GM18502 (cell line): ENCODE results near the gene ASXL1.
"Not testable (repeated sequence)": the region's sequence is repeated elsewhere in the genome, so short reads cannot be mapped to it uniquely, and the experiment has no call there.

Experiments used
- ATAC-seq: cut with Tn5 transposase; IDR thresholded peaks from one replicate; pipeline ENCODE4 v1.9.1; 2021; ENCODE audit warnings: mild to moderate bottlenecking; ENCODE audit not compliant: unreplicated experiment, poor library complexity

Gene ASXL1

DNA sequence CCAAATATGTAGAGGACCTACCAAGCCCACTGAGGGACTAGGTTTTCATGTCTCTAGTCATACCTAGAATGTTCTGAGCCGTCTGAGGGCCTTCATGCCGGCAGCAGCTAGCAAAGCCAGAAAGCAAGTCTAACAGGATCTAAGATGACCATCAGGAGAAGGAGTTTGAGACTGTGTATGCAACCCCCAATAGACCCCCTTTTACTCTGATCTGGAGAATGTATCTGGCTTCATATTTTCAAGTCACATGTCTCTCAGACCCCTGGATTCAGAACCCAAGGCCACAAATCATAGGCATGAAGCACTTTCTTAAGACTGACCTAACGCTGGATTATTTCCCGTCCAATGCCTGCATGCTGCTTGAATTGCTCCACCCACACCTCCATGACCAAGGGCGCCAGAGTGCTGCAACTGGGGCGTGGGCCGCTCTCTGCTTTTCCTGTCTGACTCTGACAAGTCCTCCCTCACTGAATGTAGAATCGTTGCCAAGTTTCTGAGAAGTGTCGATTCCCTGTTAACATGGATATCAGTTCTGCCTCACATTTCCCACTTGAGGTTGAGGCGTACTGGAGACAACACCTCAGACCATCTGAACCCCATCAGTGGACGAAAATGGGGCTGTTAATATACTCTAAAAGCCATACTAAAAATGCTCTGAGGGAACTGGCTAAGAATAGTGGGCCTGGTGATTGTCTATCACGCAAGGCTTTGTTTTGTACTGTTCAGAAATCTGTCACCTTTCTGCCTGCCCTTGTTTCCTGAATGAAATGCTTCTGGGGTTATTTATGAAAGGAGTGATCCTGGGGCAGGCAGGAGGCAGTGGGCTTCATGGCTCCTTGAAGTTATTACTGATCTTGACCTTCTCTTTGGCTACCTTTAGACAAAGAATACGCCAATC is 23.9 kb upstream of the ASXL1 start:
- peak; percentile 24 for ATAC-seq

DNA sequence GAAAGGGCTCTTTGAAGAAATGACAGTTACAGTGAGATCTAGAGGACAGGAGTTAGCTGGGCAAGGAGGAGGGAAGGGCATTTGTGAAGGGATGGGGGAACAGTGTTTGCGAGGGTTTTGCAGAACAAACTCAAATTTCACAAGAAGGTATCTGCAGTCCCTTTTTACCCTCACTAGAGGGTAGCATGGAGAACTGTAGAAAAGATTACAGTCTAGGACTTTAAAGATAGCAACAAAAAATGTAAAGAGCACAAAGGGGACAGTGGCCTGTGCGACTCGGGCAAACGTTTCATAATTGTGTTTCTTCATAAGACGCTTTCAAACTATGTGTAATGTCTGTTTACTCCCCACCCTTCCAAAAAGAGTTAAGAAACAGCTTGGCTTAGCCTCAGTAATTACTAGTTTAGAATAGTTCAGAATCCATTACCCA is 21.2 kb upstream of the ASXL1 start:
- ATAC-seq = no peak

DNA sequence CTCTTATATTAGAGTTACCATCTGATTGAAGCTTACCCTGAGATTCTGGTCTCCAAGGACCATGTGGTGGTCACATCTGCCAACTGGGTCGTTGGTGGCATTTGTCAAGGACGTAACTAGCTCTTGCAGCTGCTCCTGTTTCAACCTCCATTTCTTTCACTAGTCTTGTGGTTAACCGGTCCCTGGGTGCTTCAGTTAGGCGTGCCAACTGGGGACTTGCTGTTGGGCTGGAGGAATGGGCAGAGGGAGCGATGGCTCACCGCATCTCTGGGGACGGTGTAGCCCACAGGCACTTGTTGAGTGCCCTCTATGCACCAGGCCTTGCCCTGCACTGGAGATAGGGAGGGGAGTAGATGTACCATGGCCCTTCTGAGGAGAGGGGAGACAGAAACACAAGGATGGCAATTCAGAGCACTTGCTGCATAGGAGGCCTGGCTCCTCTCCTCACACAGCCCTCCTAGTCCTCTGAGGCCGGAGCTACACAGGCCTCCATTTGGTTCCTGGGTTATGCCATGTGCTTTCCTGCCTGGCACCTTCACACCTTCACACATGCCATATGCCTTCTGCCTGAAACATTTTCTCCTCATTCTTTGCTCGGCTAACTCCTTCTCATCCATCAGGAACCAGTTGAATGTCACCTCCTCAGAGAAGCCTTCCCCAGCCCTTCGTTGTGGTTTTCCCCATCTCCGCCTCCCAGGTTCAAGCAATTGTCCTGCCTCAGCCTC is 20.0 kb upstream of the ASXL1 start:
- ATAC-seq = no peak

DNA sequence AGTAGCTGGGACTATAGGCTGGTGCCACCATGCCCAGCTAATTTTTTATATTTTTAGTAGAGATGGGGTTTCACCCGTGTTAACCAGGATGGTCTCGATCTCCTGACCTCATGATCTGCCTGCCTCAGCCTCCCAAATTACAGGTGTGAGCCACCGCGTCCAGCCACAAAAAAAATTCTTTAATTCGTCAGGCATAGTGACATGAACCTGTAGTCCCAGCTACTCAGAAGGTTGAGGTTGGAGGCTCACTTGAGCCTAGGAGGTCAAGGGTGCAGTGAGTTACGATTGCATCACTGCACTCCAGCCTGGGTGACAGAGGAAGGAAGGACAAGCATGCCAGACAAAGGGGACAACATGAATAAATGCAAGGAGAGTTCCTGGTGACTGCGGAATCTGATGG is 19.5 kb upstream of the ASXL1 start:
- ATAC-seq = no peak

DNA sequence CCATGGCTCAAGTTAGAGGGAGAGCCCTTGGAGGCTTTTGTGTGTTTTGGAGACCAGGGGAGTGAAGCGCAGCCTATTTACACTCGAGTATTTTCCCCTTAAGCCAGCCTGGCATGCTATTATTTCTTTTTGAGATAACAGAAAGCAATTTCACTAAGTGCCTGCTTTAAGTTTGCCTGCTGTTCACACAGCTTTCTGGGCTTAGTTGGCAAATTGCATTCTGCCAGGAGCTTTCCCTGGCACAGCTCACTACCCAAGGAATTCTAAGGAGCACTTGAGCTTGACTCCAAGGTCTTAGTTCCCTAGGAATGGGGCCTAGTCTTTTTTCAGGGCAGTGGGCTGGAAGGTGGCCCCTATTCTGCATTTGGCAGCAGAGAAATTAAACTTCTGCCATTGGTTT is 19.0 kb upstream of the ASXL1 start:
- no peak for ATAC-seq

DNA sequence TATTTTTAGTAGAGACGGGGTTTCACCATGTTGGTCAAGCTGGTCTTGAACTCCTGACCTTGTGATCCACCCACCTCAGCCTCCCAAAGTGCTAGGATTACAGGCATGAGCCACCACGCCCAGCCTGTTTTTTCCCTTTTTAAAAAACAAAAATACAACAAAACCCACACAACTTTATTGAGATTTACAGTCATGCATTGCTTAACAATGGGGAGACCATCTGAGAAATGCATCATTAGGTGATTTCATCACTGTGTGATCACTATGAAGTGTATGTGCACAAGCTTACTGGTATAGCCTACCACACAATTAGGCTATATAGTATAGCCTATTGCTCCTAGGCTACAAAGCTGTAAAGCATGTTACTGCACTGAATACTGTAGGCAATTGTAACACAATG is 17.1 kb upstream of the ASXL1 start:
- ATAC-seq = not testable (repeated sequence)

DNA sequence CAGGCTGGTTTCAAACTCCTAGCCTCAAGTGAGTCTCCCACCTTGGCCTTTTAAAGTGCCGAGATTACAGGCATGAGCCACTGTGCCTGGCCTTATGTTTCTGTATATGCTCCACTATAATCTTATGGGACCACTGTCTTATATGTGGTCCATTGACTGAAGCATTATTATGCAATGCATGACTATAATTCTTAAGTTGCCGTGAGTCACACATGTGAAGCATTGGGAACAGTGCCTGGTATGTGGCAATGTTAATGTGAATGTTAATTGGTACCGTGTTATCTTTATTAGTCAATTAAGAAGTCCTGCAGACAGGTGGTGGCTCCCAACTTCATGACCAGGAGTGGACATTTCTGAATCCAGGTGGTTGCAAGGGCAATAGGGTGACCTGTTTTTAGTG is 14.7 kb upstream of the ASXL1 start:
- ATAC-seq = no peak

DNA sequence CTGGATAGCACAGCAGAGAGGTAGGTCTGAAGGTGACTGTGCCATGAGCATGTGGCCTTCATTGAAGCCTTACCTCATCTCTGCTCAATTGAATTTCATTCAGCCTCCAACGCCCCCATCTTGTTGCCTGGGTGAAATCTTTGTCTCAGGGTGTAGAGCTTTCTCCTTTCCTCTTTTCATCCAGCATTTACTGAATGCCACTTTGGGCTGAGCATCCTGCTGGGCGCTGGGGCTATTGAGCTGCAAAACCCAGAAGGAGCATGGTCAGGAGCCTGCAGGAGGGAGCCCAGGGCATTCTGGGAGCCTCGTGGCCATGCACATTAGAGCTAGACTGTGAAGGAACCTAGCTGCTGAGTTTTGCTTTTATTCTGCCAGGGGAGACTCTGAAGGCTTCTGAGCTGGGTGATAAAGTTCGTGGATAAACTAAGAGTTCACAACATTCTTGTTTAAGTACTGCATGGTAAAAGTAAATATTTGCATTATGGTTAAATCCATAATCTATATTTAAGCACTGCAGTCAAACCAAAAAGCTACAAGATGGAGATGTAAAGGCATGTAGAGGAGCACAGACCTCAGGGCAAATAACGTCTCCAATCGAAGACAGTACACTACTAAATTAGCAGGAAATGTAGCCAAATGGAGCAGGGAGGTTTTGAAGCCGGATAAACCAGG is 13.2 kb upstream of the ASXL1 start:
- no peak for ATAC-seq

DNA sequence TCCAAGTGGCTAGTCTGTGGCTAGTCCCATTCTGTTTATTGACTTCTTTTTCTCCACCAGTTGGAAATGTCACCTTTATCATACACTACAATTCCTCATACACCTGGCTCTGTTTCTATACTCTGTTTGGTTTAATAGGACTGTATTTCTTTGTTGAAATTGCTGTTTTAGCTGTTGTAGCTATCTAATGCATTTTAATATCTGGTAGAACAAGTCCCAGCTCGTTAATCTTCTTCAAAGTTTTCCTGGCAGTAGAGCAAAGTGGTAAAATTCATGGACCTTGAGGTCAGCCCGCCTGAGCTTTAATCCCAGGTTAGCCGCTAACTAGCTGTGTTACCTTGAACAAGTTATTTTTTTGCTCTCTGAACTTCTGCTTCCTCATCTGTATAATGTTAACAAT is 9.9 kb upstream of the ASXL1 start:
- no peak for ATAC-seq

DNA sequence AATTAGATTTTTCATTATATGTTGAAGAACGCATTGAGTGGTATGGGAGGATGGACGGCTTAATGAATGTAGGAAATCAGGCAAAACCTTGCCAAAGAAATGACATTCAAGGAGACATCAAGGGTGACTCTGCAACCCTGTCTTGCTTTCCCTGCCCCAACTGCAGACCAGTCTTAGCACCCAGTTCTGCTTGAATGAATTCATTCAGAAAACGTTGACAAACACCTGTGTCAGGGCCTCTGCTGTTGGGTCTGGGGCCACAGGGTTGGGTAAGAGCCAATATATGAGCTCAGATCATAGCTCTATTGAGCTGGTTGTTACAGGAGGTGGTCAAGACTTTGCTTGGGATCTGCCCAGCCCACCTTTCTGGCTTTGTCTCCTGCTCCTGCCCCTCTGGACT is 7.7 kb upstream of the ASXL1 start:
- ATAC-seq = no peak

DNA sequence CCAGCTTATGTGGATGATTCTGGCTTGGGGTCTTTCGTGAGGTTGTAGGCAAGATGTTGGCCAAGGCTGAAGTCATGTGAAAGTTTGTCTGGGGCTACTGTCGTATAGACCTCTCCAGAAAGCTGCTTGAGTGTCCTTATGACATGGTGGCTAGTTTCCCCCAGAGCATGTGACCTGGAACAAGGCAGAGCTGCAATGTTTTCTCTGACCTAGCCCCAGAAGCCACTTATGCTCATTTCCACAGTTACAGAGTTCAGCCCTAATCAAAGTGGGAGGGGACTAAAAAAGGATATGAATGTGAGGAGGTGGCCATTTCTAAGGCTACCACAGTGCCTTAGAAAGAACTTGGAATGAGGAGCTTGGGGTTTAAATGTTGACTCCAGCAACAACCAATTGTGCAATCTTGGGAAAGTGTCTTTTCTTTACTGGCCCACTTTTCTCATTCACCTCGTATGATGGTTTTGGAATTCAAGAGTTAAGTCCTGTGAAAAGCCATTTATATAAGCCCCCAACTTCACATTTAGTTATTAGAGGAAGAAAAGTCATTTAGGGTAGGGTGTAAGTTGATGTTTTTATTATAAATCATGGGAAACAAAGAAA is 5.9 kb upstream of the ASXL1 start:
- ATAC-seq = no peak

DNA sequence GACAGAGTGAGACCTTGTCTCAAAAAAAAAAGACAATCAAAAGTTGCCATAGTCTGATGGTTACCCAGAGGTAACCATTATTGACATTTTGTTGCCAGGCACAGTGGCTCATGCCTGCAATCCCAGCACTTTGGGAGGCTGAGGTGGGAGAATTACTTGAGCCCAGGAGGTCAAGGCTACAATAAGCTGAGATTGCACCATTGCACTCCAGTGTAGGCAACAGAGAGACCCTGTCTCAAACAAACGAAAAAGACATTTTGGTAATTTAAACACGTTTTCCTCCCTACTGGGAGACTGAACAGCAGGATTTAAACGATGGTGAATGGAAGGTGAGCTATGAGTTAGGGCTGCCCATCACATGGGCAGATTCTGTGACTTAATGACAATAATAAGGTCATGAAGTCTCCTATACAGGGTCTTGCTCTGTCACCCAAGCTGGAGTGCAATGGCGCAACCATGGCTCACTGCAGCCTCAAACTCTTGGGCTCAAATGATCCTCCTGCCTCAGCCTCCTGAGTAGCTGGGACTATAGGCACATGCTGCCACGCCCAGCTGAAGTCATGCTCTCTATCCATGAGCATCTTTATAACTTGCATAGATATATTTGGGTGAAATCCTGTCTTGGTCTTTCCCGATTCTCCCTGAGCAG is 4.2 kb upstream of the ASXL1 start:
- no peak for ATAC-seq

DNA sequence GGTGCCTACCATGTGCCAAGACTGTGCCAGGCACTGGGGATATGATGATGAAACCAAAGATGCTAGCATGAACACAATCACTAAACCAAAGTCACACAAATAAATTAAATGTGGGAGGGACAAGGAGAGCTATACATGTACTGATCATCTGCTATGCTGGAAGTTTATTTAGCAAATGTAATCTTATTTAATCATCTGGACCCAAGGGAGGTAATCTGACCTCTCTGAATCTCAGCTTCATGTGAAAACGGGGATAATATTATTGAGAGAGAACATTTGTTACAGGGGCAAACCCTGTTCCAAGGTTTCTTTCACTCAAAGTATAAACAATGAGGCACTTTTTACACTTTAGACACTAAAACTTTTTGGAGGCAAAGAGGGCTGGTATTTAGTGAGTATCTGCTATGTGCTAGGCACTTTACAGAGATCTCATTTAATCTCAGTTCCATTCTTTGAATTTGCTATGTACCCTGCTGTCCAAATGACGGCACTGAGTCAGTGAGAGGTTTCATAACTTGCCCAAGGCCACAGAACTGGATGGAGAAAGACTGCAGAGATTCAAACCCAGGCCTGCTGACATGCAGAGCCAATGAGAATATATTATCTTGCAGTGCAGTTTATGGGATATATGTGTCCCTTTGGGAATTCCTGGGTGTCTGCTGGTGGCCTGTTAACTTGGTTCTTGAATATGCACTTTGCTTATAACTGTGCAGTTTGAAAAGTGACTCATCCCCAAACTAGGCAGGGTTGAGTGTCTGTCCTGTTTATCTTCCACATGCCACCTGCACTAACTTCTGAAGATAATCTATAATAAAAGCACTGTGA is 3.3 kb upstream of the ASXL1 start:
- peak; percentile 20 for ATAC-seq

DNA sequence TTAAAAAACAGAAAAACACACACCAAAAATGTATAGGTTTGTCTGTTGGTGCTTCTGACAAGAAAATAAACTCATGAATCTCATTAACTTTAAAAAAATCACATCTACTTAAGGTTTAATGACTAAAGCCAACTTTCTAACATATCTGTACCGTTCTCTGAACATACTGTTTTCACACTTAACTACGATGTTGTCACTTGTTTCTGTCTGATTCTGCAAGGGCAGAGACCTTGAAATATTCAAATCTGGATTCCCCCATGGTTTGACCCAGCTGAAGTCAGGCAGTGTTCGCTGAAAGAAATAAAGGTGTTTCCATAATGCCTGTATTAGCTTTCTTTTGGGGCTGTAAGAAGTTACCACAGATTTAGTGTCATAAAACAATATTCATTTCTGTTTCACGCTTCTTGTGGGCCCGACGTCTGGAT is 2.7 kb upstream of the ASXL1 start:
- peak; percentile 29 for ATAC-seq

DNA sequence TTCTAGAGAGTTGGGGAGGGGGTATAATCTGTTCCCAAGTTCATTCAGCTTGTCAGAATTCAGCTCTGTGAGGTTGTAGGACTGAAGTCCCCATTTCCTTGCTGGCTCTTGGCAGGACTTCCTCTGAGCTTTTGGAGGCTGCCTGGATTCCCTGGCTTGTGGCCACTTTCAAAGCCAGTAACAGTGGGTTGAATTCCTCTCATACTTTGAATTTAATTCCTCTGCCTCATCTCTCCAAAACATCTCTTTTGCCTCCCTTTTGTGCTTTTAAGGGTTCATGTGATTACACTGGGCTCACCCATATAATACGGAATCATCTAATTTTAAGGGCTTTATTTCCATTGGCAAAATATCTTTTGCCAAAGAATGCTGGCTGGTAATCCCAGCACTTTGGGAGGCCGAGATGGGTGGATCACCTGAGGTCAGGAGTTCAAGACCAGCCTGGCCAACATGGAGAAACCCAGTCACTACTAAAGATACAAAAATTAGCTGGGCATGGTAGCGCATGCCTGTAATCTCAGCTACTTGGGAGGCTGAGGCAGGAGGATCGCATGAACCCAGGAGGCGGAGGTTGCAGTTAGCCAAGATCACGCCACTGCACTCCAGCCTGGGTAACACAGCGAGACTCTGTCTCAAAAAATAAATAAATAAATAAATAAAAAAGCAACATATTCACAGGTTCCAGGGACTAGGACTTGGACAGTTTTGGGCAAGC is 2.1 kb upstream of the ASXL1 start:
- not testable (repeated sequence) for ATAC-seq

DNA sequence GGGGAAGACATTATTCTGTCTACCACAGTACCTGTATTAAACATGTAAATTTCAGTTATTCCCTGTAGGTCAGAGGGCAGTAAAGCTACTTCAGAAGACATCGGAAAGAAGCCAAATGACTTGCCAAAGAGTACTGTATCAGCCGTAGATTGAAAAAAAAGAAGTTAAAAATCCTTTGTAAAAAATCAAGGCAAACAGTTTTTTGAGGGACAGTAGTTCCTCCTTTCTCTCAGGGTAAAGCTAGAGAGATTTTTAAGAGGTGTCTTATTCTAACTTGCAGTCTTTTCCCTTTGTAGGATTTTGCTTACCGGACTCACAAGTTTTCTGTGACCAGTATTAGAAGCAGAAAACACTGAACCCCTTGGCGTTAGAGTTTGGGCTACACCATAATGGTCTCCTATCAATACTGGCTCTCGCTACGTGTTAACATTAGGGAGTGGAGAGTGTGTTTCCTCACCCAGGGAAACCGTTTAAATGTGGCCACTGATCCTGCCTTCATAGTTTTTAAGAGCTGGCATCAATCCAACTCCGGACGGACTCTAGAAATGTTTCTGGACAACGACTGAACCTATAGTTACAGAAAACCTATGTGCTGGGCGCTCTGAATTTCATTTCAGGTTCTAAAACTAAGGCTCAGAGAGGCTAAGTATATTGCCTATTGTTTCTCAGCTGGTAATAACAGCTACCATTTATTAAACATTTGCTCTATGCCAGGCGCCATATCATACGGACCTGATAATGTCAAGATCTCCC is 1.3 kb upstream of the ASXL1 start:
- ATAC-seq = no peak

DNA sequence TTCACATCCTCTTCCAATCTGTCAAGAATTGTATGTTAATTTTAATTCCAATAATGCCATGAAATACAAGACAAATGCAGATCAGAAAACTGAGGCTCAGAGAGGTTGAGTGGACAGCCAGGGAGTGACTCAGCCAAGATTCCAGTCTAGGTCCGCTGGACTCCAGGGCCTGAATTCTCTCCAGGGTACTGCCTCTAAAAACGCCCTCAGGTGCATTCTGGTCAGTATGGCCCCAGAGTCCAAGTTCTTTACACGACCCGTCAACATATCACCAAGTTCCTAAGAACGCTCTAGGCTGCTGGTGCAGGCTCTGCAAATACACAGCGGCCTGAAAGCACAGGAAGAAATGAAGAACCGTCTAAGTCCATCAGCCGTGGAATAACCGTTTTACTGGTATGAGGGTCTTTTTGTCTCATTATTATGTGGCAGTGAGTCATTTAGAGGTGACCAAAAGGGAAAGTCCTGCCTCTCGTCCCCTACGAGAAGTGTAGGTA is 709 bp upstream of the ASXL1 start:
- ATAC-seq = no peak

DNA sequence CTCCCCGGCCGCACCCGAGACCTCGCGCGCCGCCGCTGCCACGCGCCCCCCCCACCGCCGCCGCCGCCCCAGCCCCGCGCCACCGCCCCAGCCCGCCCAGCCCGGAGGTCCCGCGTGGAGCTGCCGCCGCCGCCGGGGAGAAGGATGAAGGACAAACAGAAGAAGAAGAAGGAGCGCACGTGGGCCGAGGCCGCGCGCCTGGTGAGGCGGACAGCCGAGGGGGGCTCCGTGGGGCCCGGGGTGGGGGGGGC is 426 bp downstream of the ASXL1 start:
- ATAC-seq = no peak
